Hepatocyte (in vitro differentiated cells): Measurements from ENCODE around the gene LCE7A.

Experiments
- EZH2 ChIP-seq: fragments of 200-600 bp; sonication (generic); IDR thresholded peaks from 2 replicates; pipeline ENCODE4 v1.6.1; 2016; ENCODE audit warnings: antibody characterized with exemption, mild to moderate bottlenecking, borderline replicate concordance
- EZH2phosphoT487 ChIP-seq: fragments of 200-600 bp; sonication (generic); IDR thresholded peaks from one replicate; pipeline ENCODE4 v1.6.1; 2018; ENCODE audit warnings: antibody characterized with exemption, mild to moderate bottlenecking, low read depth, moderate library complexity; ENCODE audit not compliant: unreplicated experiment, severe bottlenecking
- TF ChIP-seq, protein P1 (sequence below): fragments of 200-600 bp; sonication (generic); IDR thresholded peaks from 2 replicates; pipeline ENCODE4 v1.5.1; 2016; ENCODE audit warnings: antibody characterized with exemption, mild to moderate bottlenecking; ENCODE audit not compliant: poor library complexity

DNA sequence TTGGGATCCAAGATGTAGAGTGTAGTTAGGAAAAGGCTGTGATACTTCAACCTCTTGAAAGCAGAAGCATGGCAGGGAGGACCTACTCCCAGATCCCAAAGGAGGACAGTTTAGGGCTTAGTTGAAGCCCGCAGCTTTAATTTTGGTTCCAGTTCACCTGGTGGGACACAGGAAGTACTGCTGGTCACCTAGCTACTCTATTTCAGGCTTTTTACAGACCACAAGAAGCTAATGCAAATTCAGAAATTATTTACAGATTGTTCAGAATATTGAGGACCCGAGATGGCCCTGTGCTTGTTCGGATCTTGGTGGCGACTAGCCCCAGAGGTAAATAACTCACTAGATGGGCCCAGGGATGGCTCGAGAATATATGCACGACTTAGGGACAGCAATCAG lies 11.9 kb downstream of the LCE7A start:
- no peak for TF ChIP-seq EZH2
- TF ChIP-seq, protein P1, sequence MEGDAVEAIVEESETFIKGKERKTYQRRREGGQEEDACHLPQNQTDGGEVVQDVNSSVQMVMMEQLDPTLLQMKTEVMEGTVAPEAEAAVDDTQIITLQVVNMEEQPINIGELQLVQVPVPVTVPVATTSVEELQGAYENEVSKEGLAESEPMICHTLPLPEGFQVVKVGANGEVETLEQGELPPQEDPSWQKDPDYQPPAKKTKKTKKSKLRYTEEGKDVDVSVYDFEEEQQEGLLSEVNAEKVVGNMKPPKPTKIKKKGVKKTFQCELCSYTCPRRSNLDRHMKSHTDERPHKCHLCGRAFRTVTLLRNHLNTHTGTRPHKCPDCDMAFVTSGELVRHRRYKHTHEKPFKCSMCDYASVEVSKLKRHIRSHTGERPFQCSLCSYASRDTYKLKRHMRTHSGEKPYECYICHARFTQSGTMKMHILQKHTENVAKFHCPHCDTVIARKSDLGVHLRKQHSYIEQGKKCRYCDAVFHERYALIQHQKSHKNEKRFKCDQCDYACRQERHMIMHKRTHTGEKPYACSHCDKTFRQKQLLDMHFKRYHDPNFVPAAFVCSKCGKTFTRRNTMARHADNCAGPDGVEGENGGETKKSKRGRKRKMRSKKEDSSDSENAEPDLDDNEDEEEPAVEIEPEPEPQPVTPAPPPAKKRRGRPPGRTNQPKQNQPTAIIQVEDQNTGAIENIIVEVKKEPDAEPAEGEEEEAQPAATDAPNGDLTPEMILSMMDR = no peak
- TF ChIP-seq EZH2phosphoT487 = no peak
